ENCODE results near the gene ZNF724.

- no peak for TF ChIP-seq CTCF (conservative IDR thresholded peaks at IDR 0.05; ENCODE audit: low read length)
- no peak for TF ChIP-seq EZH2phosphoT487 (IDR thresholded peaks at IDR 0.05; ENCODE audit: borderline replicate concordance, low read depth, low read length)
Observed at GRCh38 chr19:23190341-23190740, 59.9 kb downstream of the ZNF724 start.

Data from OCI-LY7 (cell line).